GM21576 (cell line): ENCODE results near the gene SLC31A2.

Experiments used
- ATAC-seq: cut with Tn5 transposase; IDR thresholded peaks from one replicate; pipeline ENCODE4 v1.9.1; 2021; ENCODE audit warnings: mild to moderate bottlenecking, moderate library complexity; ENCODE audit not compliant: unreplicated experiment

SLC31A2 gene

DNA sequence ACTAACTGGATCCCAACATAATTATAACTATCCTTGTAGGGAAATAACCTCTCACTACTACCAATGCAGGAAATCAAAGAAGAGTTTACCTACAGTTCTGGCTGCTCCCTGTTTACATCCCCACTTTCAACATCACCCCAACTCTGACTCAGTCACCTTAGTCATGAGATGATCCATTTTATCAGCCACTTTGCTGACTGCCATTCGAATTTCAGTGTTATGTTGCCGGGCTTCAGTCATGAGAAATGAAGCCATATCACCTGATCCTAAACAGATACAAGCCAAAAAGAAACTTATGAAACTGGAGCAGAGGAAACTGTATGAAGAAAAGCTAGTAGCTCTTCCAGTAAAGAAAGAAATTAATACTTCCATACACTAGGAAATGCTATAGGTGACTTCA lies 33.7 kb downstream of the SLC31A2 start:
- no peak for ATAC-seq

DNA sequence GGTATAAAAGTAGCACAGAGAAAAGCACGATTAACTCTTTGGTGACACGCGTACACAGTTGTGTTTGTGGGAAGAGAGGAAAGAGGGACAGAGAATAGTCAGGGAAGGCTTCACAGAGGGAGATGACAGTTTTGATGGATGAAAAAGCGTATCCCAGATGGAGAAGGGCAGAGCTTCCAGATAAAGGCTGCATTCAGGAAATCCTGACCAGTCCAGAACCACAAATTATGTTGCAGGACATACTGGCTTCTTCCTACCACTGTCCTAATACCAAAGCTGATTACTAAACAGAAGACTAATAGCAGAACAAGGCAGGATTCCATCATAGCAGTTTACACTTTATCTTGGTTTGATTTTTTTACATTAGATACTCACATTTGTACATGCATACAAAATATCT lies 34.5 kb downstream of the SLC31A2 start:
- ATAC-seq, result no peak

GRCh38 chr9:113186137-113186755 lies 35.4 kb downstream of the SLC31A2 start:
- no peak for ATAC-seq

- no peak for ATAC-seq
Observed at GRCh38 chr9:113187929-113188595, 37.3 kb downstream of the SLC31A2 start.

- no peak for ATAC-seq
Observed at GRCh38 chr9:113192455-113192854, 41.6 kb downstream of the SLC31A2 start.

DNA sequence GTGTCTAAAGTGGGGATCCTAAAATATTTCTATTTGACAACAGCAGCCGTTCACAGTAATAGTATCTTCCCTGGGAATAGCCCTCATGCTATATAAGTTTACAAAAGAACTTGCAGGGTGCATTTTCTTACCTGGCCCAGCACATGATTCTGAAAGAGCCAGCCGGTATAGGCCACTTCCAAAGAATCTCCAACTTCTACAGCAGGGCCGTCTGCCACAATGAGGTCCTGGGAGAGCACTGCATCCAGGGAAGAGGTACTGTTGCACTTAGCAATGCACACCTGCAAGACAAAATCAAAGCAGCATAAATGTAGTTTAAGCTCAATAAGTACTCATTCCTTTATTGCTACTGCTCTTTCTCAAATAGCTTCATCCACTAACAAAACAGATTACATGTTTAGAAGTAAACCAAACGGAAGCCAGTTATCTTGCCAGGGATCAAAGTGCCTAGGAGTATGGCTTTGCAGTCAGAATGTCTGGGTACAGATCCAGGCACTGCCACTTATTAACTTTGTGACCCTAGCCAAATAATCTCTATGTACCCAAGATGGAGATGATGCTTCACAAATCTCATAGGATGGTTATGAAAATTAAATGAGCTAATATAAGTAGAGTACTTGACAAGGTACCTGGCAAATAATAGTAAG lies 49.0 kb downstream of the SLC31A2 start:
- no peak for ATAC-seq

- no peak for ATAC-seq
Observed at GRCh38 chr9:113205432-113205831, 54.6 kb downstream of the SLC31A2 start.

DNA sequence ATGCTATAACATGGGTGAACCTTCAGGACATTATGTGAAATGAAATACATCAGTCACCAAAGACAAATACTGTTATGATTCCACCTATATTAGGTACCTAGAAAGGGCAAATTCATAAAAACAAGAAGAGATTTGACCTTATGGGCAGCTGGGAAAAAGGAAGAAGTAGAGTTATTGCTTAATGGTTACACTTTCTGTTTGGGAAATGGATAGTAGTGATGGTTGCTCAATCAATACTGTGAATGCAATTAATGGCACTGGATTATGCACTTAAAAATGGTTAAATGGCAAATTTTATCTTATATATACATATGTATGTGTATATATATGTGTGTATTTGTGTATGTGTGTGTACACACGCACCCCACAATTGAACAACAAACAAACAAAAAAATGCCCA lies 55.1 kb downstream of the SLC31A2 start:
- ATAC-seq, result no peak

DNA sequence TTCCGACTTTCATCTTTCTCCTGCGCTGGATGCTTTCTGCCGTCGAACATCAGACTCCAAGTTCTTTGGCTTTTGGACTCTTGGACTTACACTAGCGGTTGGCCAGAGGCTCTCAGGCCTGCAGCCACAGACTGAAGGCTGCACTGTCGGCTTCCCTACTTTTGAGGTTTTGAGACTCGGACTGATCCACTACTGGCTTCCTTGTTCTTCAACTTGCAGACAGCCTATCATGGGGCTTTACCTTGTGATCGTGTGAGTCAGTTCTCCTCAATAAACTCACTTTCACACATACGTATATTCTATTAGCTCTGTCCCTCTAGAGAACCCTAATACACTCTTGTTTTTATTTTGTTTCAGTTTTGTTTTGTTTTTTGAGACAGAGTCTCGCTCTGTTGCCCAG lies 60.0 kb downstream of the SLC31A2 start:
- no peak for ATAC-seq
